Ectodermal cell (in vitro differentiated cells): ENCODE data around the gene ATP8A1.

Source experiments
- H3K27ac ChIP-seq: 2 replicates; pipeline ENCODE4 v1.7.0; 2013; ENCODE audit warnings: mild to moderate bottlenecking, low read depth, low read length; ENCODE audit not compliant: insufficient read depth, poor library complexity, severe bottlenecking
- H3K27me3 ChIP-seq: 2 replicates; pipeline ENCODE4 v1.7.0; 2013; ENCODE audit warnings: mild to moderate bottlenecking, low read length; ENCODE audit not compliant: insufficient read depth, control insufficient read depth, poor library complexity, severe bottlenecking
- H3K36me3 ChIP-seq: one replicate; pipeline ENCODE4 v1.7.0; 2013; ENCODE audit warnings: low read length; ENCODE audit not compliant: control insufficient read depth, insufficient read depth
- H3K4me1 ChIP-seq: one replicate; pipeline ENCODE4 v1.7.0; 2013; ENCODE audit warnings: low read length; ENCODE audit not compliant: control insufficient read depth, insufficient read depth
- H3K4me3 ChIP-seq: 2 replicates; pipeline ENCODE4 v1.7.0; 2013; ENCODE audit warnings: low read depth, low read length, control low read depth; ENCODE audit not compliant: insufficient read depth
- H3K9me3 ChIP-seq: 2 replicates; pipeline ENCODE4 v1.7.0; 2013; ENCODE audit warnings: mild to moderate bottlenecking, low read length, moderate library complexity; ENCODE audit not compliant: control insufficient read depth
- WGBS, 2 experiments: methylation state at CpG; one replicate each; pipeline ENCODE4 v1.1.7; 2013; ENCODE audit warnings: missing lambda C conversion rate in 2 of 2; 5-methylcytosine and 5-hydroxymethylcytosine counted together

The ATP8A1 gene

GRCh38 chr4:42554072-42554471 is 102.8 kb downstream of the ATP8A1 start:
- Histone ChIP-seq H3K36me3 (no peaks in the 10 kb centered on the region), H3K9me3 (no peaks in the 10 kb centered on the region), H3K27ac (no peak overlapping the region), H3K27me3 (no peaks in the 10 kb centered on the region), H3K4me1 (no peaks in the 10 kb centered on the region), H3K4me3 (no peak overlapping the region)
- 94 to 95% methylated on average over 3 of the region's 3 CpGs for WGBS, 2 experiments

- Histone ChIP-seq H3K27me3 (no peaks in the 10 kb centered on the region), H3K4me3 (no peak overlapping the region), H3K36me3 (no peaks in the 10 kb centered on the region), H3K9me3 (no peaks in the 10 kb centered on the region), H3K27ac (no peak overlapping the region), H3K4me1 (no peaks in the 10 kb centered on the region)
- WGBS, 2 experiments: no CpG with 5 or more reads among the region's 1 CpG
Measured at GRCh38 chr4:42549896-42550295, 107.0 kb downstream of the ATP8A1 start.

DNA sequence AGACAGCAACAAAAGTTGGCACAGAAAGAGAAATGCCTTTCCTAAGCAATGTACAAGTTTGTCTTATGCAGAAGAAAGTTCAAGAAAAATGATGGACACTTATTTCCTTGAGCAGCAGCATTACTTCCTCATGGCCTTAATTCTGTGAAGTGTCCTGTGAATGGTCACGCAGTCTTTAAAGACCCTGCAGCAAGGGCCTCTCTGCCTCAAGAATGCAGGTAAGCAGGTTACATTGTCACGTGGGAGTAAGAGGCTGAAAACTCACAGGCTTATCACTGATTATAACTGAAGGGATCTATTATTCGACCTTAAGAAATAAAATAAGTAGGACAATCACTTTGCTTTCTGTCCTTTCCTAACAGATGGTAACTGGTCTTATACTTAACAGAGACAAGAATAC is 109.1 kb downstream of the ATP8A1 start:
- no peaks in the 10 kb centered on the region for H3K36me3 ChIP-seq
- H3K4me1 ChIP-seq: no peaks in the 10 kb centered on the region
- no peak overlapping the region for H3K4me3 ChIP-seq
- no peak overlapping the region for H3K27ac ChIP-seq
- 91 to 93% methylated on average over 3 of the region's 3 CpGs for WGBS, 2 experiments
- H3K27me3 ChIP-seq: no peaks in the 10 kb centered on the region
- no peaks in the 10 kb centered on the region for H3K9me3 ChIP-seq

GRCh38 chr4:42543762-42544161 is 113.1 kb downstream of the ATP8A1 start:
- H3K36me3 ChIP-seq: no peaks in the 10 kb centered on the region
- H3K4me1 ChIP-seq: no peaks in the 10 kb centered on the region
- H3K27ac ChIP-seq: no peak overlapping the region
- H3K27me3 ChIP-seq: no peaks in the 10 kb centered on the region
- 100% methylated on average over 2 of the region's 2 CpGs; no CpG with 5 or more reads in 1 of the 2 experiments for WGBS, 2 experiments
- H3K9me3 ChIP-seq: no peaks in the 10 kb centered on the region
- H3K4me3 ChIP-seq: no peak overlapping the region

- Histone ChIP-seq H3K9me3 (no peaks in the 10 kb centered on the region), H3K27me3 (no peaks in the 10 kb centered on the region), H3K4me1 (no peaks in the 10 kb centered on the region), H3K36me3 (no peaks in the 10 kb centered on the region), H3K27ac (no peak overlapping the region), H3K4me3 (no peak overlapping the region)
- WGBS, 2 experiments: 84 to 94% methylated on average over 1 of the region's 1 CpG
Measured at GRCh38 chr4:42543126-42543525, 113.8 kb downstream of the ATP8A1 start.

- no peak overlapping the region for H3K27ac ChIP-seq
- H3K9me3 ChIP-seq: no peaks in the 10 kb centered on the region
- WGBS, 2 experiments: 86 to 100% methylated on average over 1 of the region's 1 CpG
- no peaks in the 10 kb centered on the region for H3K4me1 ChIP-seq
- no peaks in the 10 kb centered on the region for H3K36me3 ChIP-seq
- no peak overlapping the region for H3K4me3 ChIP-seq
- no peaks in the 10 kb centered on the region for H3K27me3 ChIP-seq
Measured at GRCh38 chr4:42541647-42542046, 115.3 kb downstream of the ATP8A1 start.

GRCh38 chr4:42533042-42533441 is 123.9 kb downstream of the ATP8A1 start:
- no peaks in the 10 kb centered on the region for H3K27me3 ChIP-seq
- no peaks in the 10 kb centered on the region for H3K9me3 ChIP-seq
- H3K4me3 ChIP-seq: no peak overlapping the region
- 89 to 94% methylated on average over 3 of the region's 3 CpGs for WGBS, 2 experiments
- no peaks in the 10 kb centered on the region for H3K36me3 ChIP-seq
- no peak overlapping the region for H3K27ac ChIP-seq
- no peaks in the 10 kb centered on the region for H3K4me1 ChIP-seq

GRCh38 chr4:42531341-42532030 is 125.4 kb downstream of the ATP8A1 start:
- Histone ChIP-seq H3K4me1 (no peaks in the 10 kb centered on the region), H3K27ac (no peak overlapping the region), H3K4me3 (no peak overlapping the region), H3K27me3 (no peaks in the 10 kb centered on the region), H3K9me3 (no peaks in the 10 kb centered on the region), H3K36me3 (no peaks in the 10 kb centered on the region)
- WGBS, 2 experiments: 86 to 98% methylated on average over 4 of the region's 4 CpGs

- H3K36me3 ChIP-seq: no peaks in the 10 kb centered on the region
- 93 to 96% methylated on average over 3 of the region's 3 CpGs for WGBS, 2 experiments
- no peaks in the 10 kb centered on the region for H3K4me1 ChIP-seq
- H3K27ac ChIP-seq: no peak overlapping the region
- H3K27me3 ChIP-seq: no peaks in the 10 kb centered on the region
- no peaks in the 10 kb centered on the region for H3K9me3 ChIP-seq
- H3K4me3 ChIP-seq: no peak overlapping the region
Measured at GRCh38 chr4:42523066-42523718, 133.7 kb downstream of the ATP8A1 start.

- no peaks in the 10 kb centered on the region for H3K4me1 ChIP-seq
- no peaks in the 10 kb centered on the region for H3K9me3 ChIP-seq
- no peak overlapping the region for H3K27ac ChIP-seq
- H3K4me3 ChIP-seq: no peak overlapping the region
- WGBS, 2 experiments: 20% methylated on average over 3 of the region's 3 CpGs; no CpG with 5 or more reads in 1 of the 2 experiments
- no peaks in the 10 kb centered on the region for H3K36me3 ChIP-seq
- no peaks in the 10 kb centered on the region for H3K27me3 ChIP-seq
Measured at GRCh38 chr4:42519803-42520417, 137.0 kb downstream of the ATP8A1 start.
